Left forelimb (tissue), 1 donor: ENCODE data around the gene CPS1.

Experiments used
- DNase-seq: peaks from one replicate; pipeline ENCODE4 v3.0.0-alpha.2; 2018; ENCODE audit warnings: low spot score

The CPS1 gene

GRCh38 chr2:210546424-210547208 is 9.8 kb upstream of the CPS1 start:
- no peak for DNase-seq

GRCh38 chr2:210548031-210548430 is 8.4 kb upstream of the CPS1 start:
- DNase-seq: no peak

GRCh38 chr2:210548878-210549384 is 7.5 kb upstream of the CPS1 start:
- no peak for DNase-seq

- DNase-seq: no peak
Observed at GRCh38 chr2:210551001-210551400, 5.4 kb upstream of the CPS1 start.

- DNase-seq: no peak
Observed at GRCh38 chr2:210553373-210553772, 3.0 kb upstream of the CPS1 start.

- DNase-seq: no peak
Observed at GRCh38 chr2:210555555-210555954, 844 bp upstream of the CPS1 start.

GRCh38 chr2:210557721-210558120 is 1.3 kb downstream of the CPS1 start:
- no peak for DNase-seq

- DNase-seq: no peak
Observed at GRCh38 chr2:210558708-210559107, 2.3 kb downstream of the CPS1 start.

- DNase-seq: no peak
Observed at GRCh38 chr2:210559182-210559581, 2.8 kb downstream of the CPS1 start.

- DNase-seq: no peak
Observed at GRCh38 chr2:210561475-210561874, 5.1 kb downstream of the CPS1 start.

GRCh38 chr2:210562091-210562490 is 5.7 kb downstream of the CPS1 start:
- no peak for DNase-seq

- no peak for DNase-seq
Observed at GRCh38 chr2:210562502-210563080, 6.2 kb downstream of the CPS1 start.

GRCh38 chr2:210567279-210567678 is 10.9 kb downstream of the CPS1 start:
- DNase-seq: no peak

- DNase-seq: no peak
Observed at GRCh38 chr2:210568108-210568507, 11.7 kb downstream of the CPS1 start.

GRCh38 chr2:210577263-210578071 is 21.1 kb downstream of the CPS1 start:
- no peak for DNase-seq

- no peak for DNase-seq
Observed at GRCh38 chr2:210584834-210585233, 28.4 kb downstream of the CPS1 start.

- no peak for DNase-seq
Observed at GRCh38 chr2:210586381-210586780, 30.0 kb downstream of the CPS1 start.

- DNase-seq: no peak
Observed at GRCh38 chr2:210591663-210592062, 35.3 kb downstream of the CPS1 start.

GRCh38 chr2:210592726-210593125 is 36.3 kb downstream of the CPS1 start:
- DNase-seq: no peak

GRCh38 chr2:210593166-210593565 is 36.8 kb downstream of the CPS1 start:
- no peak for DNase-seq

GRCh38 chr2:210598219-210598618 is 41.8 kb downstream of the CPS1 start:
- DNase-seq: no peak

GRCh38 chr2:210599476-210599875 is 43.1 kb downstream of the CPS1 start:
- DNase-seq: no peak

GRCh38 chr2:210604666-210605065 is 48.3 kb downstream of the CPS1 start:
- DNase-seq: no peak
